IPS DF 4.7 (cell line): ENCODE data around the gene CRHR2.

Experiments used
- DNase-seq: peaks from one replicate; pipeline ENCODE4 v3.0.0-alpha.2; 2013; ENCODE audit warnings: low spot score; ENCODE audit errors: extremely low read depth

CRHR2 gene

GRCh38 chr7:30633223-30633622, 49.0 kb downstream of the CRHR2 start:
- no peak for DNase-seq

GRCh38 chr7:30630986-30631385, 51.3 kb downstream of the CRHR2 start:
- no peak for DNase-seq

- DNase-seq = no peak
Observed at GRCh38 chr7:30627026-30627425, 55.2 kb downstream of the CRHR2 start.

- DNase-seq = no peak
Observed at GRCh38 chr7:30625283-30625682, 57.0 kb downstream of the CRHR2 start.

GRCh38 chr7:30618961-30619360, 63.3 kb downstream of the CRHR2 start:
- no peak for DNase-seq

GRCh38 chr7:30618080-30618676, 64.1 kb downstream of the CRHR2 start:
- DNase-seq = no peak

GRCh38 chr7:30617359-30617758, 64.9 kb downstream of the CRHR2 start:
- DNase-seq = no peak

- DNase-seq = no peak
Observed at GRCh38 chr7:30616318-30616717, 65.9 kb downstream of the CRHR2 start.

GRCh38 chr7:30613366-30614325, 68.6 kb downstream of the CRHR2 start:
- no peak for DNase-seq

GRCh38 chr7:30612658-30613265, 69.5 kb downstream of the CRHR2 start:
- no peak for DNase-seq

GRCh38 chr7:30605832-30606231, 76.4 kb downstream of the CRHR2 start:
- no peak for DNase-seq

- DNase-seq = no peak
Observed at GRCh38 chr7:30604901-30605300, 77.4 kb downstream of the CRHR2 start.
